Hepatocyte (in vitro differentiated cells): ENCODE measurements around the gene ABCA1. TPM values are rescaled to one million over a fixed set of nuclear protein-coding genes. Genes with fewer than 3 reads are reported as not detected.
A peak's percentile ranks its signal among the peaks of the same experiment; 100 is the strongest.

ENCODE experiments used
- DNase-seq: peaks from one replicate; pipeline ENCODE4 v3.0.0-alpha.2; 2016; ENCODE audit warnings: low spot score
- H2AFZ ChIP-seq: fragments of 200-600 bp; sonication (generic); 2 replicates; pipeline ENCODE4 v1.6.0; 2016; ENCODE audit warnings: antibody characterized with exemption, mild to moderate bottlenecking
- H3K27ac ChIP-seq: fragments of 200-600 bp; sonication (generic); 2 replicates; pipeline ENCODE4 v1.5.1; 2016; ENCODE audit warnings: mild to moderate bottlenecking
- H3K27me3 ChIP-seq: fragments of 200-600 bp; sonication (generic); 2 replicates; pipeline ENCODE4 v1.6.1; 2016
- H3K36me3 ChIP-seq: fragments of 200-600 bp; sonication (generic); replicated peaks from 2 replicates; pipeline ENCODE4 v1.5.1; 2016; ENCODE audit warnings: low read depth; ENCODE audit not compliant: insufficient read depth
- H3K4me1 ChIP-seq: fragments of 200-600 bp; sonication (generic); 2 replicates; pipeline ENCODE4 v1.5.1; 2016; ENCODE audit warnings: mild to moderate bottlenecking, moderate library complexity; ENCODE audit not compliant: insufficient read depth
- H3K4me2 ChIP-seq: fragments of 200-600 bp; sonication (generic); 2 replicates; pipeline ENCODE4 v1.6.0; 2016
- H3K4me3 ChIP-seq: fragments of 200-600 bp; sonication (generic); 2 replicates; pipeline ENCODE4 v1.5.1; 2016; ENCODE audit warnings: mild to moderate bottlenecking
- H3K79me2 ChIP-seq: fragments of 200-600 bp; sonication (generic); 2 replicates; pipeline ENCODE4 v1.6.0; 2017; ENCODE audit warnings: mild to moderate bottlenecking
- H3K9me2 ChIP-seq: fragments of 200-600 bp; sonication (generic); replicated peaks from 2 replicates; pipeline ENCODE4 v1.6.0; 2017; ENCODE audit warnings: mild to moderate bottlenecking; ENCODE audit not compliant: insufficient read depth
- H3K9me3 ChIP-seq: fragments of 200-600 bp; sonication (generic); 2 replicates; pipeline ENCODE4 v1.5.1; 2016; ENCODE audit warnings: low read depth, mild to moderate bottlenecking
- H4K20me1 ChIP-seq: fragments of 200-600 bp; sonication (generic); 2 replicates; pipeline ENCODE4 v1.6.0; 2016; ENCODE audit warnings: mild to moderate bottlenecking; ENCODE audit not compliant: insufficient read depth, poor library complexity, severe bottlenecking
- CTCF ChIP-seq: fragments of 200-600 bp; sonication (generic); IDR thresholded peaks from 2 replicates; pipeline ENCODE4 v1.5.1; 2016; ENCODE audit warnings: antibody characterized with exemption, mild to moderate bottlenecking; ENCODE audit not compliant: poor library complexity
- EZH2 ChIP-seq: fragments of 200-600 bp; sonication (generic); IDR thresholded peaks from 2 replicates; pipeline ENCODE4 v1.6.1; 2016; ENCODE audit warnings: antibody characterized with exemption, mild to moderate bottlenecking, borderline replicate concordance
- EZH2phosphoT487 ChIP-seq: fragments of 200-600 bp; sonication (generic); IDR thresholded peaks from one replicate; pipeline ENCODE4 v1.6.1; 2018; ENCODE audit warnings: antibody characterized with exemption, mild to moderate bottlenecking, low read depth, moderate library complexity; ENCODE audit not compliant: unreplicated experiment, severe bottlenecking
- WGBS: methylation state at CpG from one replicate; pipeline ENCODE4 v1.1.6; 2016; ENCODE audit warnings: low lambda C conversion rate; ENCODE audit errors: missing lambda C conversion rate; 5-methylcytosine and 5-hydroxymethylcytosine counted together
- polyA plus RNA-seq: library from polyadenylated mRNA; unstranded; fragments of >200 nt; fragmentation: Nextera tagmentation; extraction: Ambion mirVana; gene quantifications from 2 replicates; pipeline ENCODE4 v1.2.1, GENCODE V29; 2016
- total RNA-seq: library from RNA; depleted of rRNA; stranded (reverse); fragments of >200 nt; gene quantifications from 2 replicates; pipeline ENCODE4 v1.2.3, GENCODE V29; 2014

ABCA1 gene
- total and polyA plus RNA-seq, 2 experiments from 2014 or later: 14.5 to 87.4 TPM

DNA sequence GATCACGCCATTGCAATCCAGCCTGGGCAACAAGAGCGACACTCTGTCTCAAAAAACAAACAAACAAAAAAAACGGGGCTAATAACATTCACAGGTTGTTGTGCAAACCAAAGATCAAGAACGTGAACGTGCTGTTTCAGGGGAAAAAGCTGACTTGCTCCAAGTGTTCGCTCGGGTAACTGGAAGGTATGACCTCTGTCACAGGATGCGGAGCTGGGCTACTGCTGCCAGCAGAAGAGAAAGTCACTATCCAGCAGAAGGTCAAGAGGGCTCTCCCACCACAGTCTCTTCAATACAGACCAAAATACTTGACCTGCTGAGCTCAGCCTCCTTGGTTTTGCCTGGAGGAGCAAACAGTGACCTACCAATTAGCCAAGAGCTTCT lies 59.7 kb downstream of the ABCA1 start:
- Histone ChIP-seq H3K27me3 (no peaks in the 10 kb centered on the region), H3K79me2 (peaks cover 46% of the 10 kb centered on the region), H3K4me2 (peak overlapping the region; percentile 47), H3K9me2 (no peaks in the 10 kb centered on the region), H3K36me3 (no peaks in the 10 kb centered on the region), H3K4me3 (no peak overlapping the region), H4K20me1 (peaks cover 10% of the 10 kb centered on the region), H3K27ac (peak overlapping the region; percentile 75), H3K9me3 (no peaks in the 10 kb centered on the region), H2AFZ (no peak overlapping the region), H3K4me1 (peaks cover 49% of the 10 kb centered on the region)
- no peak for TF ChIP-seq CTCF
- TF ChIP-seq EZH2: no peak
- no peak for TF ChIP-seq EZH2phosphoT487
- 74% methylated on average over 8 of the region's 8 CpGs for WGBS
- no peak for DNase-seq

DNA sequence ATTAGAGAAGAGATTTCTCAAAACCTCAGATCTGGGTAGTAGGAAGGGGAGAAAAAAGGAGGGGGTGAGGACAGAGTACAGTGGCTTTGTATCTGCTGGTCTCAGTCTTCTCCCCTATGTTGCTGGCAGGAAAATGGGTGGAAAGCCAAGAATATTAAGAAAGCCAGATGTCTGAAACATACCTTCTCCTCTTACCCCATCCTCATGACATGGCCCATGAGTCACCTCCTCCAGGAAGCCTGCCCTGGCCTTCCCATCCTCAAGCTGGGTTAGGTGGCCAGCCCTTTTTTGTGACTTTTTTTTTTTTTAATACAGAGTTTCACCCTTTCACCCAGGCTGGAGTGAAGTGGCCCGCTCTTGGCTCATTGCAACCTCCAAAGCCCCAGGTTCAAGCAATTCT lies 61.8 kb downstream of the ABCA1 start:
- WGBS: 100% methylated on average over 1 of the region's 1 CpG
- Histone ChIP-seq H3K79me2 (peaks cover 30% of the 10 kb centered on the region), H3K4me1 (peaks cover 43% of the 10 kb centered on the region), H3K4me3 (no peak overlapping the region), H3K9me2 (no peaks in the 10 kb centered on the region), H4K20me1 (no peaks in the 10 kb centered on the region), H3K27me3 (no peaks in the 10 kb centered on the region), H2AFZ (no peak overlapping the region), H3K36me3 (no peaks in the 10 kb centered on the region), H3K9me3 (no peaks in the 10 kb centered on the region), H3K27ac (no peak overlapping the region), H3K4me2 (no peak overlapping the region)
- DNase-seq: no peak
- TF ChIP-seq CTCF (no peak), EZH2phosphoT487 (no peak), EZH2 (no peak)

DNA sequence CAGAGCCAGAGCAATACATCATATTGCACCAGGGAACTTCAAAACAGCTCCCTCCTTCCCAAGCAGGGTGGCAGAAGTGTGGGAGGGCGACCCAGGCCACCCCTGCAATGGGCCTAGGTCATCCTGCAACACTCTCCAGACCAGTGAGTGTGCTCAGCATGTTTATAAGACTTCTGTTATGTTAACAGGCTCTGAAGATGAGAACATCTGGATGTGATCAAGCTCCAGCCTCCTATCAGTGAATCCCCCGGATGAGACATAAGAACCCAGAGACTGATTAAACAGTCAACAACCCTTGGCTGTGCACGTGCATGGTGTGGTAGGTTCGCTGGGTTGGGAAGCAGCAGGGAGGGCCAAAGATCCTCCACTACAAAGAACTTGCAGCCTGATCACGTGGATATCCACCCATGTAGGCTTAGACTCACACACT lies 63.3 kb downstream of the ABCA1 start:
- Histone ChIP-seq H2AFZ (no peak overlapping the region), H3K9me3 (no peaks in the 10 kb centered on the region), H3K4me2 (no peak overlapping the region), H4K20me1 (peaks cover 9% of the 10 kb centered on the region), H3K9me2 (no peaks in the 10 kb centered on the region), H3K79me2 (peaks cover 26% of the 10 kb centered on the region), H3K4me1 (peaks cover 49% of the 10 kb centered on the region), H3K27ac (peak overlapping the region; percentile 81), H3K4me3 (no peak overlapping the region), H3K36me3 (no peaks in the 10 kb centered on the region), H3K27me3 (no peaks in the 10 kb centered on the region)
- peak; percentile 64 for DNase-seq
- 39% methylated on average over 5 of the region's 5 CpGs for WGBS
- no peak for TF ChIP-seq CTCF
- no peak for TF ChIP-seq EZH2phosphoT487
- TF ChIP-seq EZH2: no peak

DNA sequence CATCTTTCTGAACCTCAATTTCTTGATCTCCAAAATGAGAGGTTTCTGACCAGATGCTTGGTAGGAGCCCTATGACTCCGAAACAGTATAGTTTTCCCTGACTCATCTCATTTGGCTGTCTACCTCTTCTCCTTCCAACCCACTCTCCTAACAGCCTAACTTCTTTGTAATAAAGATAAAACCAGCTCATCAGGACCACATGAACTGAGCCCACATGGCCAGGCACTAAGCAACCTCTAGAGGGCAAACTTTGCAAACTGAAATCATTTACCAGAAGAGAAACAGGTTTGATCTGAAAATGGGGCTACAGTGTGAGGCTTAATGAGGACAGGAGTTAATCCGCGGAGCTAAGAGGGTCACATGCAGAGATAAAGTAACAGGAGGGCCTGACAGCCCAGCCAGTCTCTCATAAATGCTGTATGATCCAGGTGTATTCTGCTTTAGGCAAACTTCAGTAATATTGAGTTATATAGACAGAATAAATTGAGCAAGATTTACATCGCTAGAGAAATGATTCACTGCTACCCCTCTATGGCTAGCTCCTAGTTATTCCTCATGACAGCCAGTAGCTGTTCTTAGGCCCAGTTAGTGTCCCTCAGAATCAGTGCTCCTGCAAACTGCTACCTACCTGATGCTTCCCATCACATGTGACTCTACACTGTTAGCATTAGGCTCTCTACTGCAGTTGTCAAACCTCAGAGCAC lies 64.6 kb downstream of the ABCA1 start:
- TF ChIP-seq EZH2 (no peak), CTCF (peak; percentile 86)
- Histone ChIP-seq H3K79me2 (peaks cover 28% of the 10 kb centered on the region), H2AFZ (no peak overlapping the region), H3K4me1 (peaks cover 36% of the 10 kb centered on the region), H3K4me2 (no peak overlapping the region), H3K9me2 (no peaks in the 10 kb centered on the region), H3K4me3 (no peak overlapping the region), H4K20me1 (peaks cover 9% of the 10 kb centered on the region), H3K9me3 (no peaks in the 10 kb centered on the region), H3K27me3 (no peaks in the 10 kb centered on the region), H3K36me3 (no peaks in the 10 kb centered on the region), H3K27ac (peak overlapping the region; percentile 81)
- peak; percentile 78 for DNase-seq
- 29% methylated on average over 4 of the region's 4 CpGs for WGBS
